GM23248 (cell line): Measurements from ENCODE around the gene CFAP157.

ENCODE experiments used
- EZH2 ChIP-seq: fragments of 200-600 bp; sonication (generic); IDR thresholded peaks from 2 replicates; pipeline ENCODE4 v1.6.1; 2018; ENCODE audit warnings: antibody characterized with exemption, mild to moderate bottlenecking; ENCODE audit not compliant: insufficient read depth, poor library complexity, severe bottlenecking
- EZH2phosphoT487 ChIP-seq: fragments of 200-600 bp; sonication (generic); IDR thresholded peaks from 2 replicates; pipeline ENCODE4 v1.6.1; 2018; ENCODE audit warnings: antibody characterized with exemption, moderate library complexity, mild to moderate bottlenecking, low read depth; ENCODE audit not compliant: insufficient read depth

- TF ChIP-seq EZH2: no peak
- no peak for TF ChIP-seq EZH2phosphoT487
Measured at GRCh38 chr9:127693697-127694096, 13.1 kb upstream of the CFAP157 start.
